ENCODE results near the gene RNF123.

GRCh38 chr3:49714728-49715550, 25.6 kb downstream of the RNF123 start:
- TF ChIP-seq CTCF (IDR thresholded peaks at IDR 0.05) (no peak), RCOR1 (IDR thresholded peaks at IDR 0.05; ENCODE audit: low read length) (no peak), GABPA (IDR thresholded peaks at IDR 0.05; ENCODE audit: low read depth) (no peak), TEAD4 (IDR thresholded peaks at IDR 0.05; ENCODE audit: borderline replicate concordance, insufficient read depth) (no peak), YY1 (IDR thresholded peaks at IDR 0.05; ENCODE audit: low read depth) (no peak), EZH2phosphoT487 (IDR thresholded peaks at IDR 0.05; ENCODE audit: borderline replicate concordance, low read depth) (no peak), CHD2 (IDR thresholded peaks at IDR 0.05; ENCODE audit: low read length, partially characterized antibody) (no peak), ELF1 (IDR thresholded peaks at IDR 0.05) (no peak), REST (IDR thresholded peaks at IDR 0.05; ENCODE audit: low read depth, low read length) (no peak), POLR2AphosphoS5 (IDR thresholded peaks at IDR 0.05; ENCODE audit: low read depth, low read length) (no peak), USF1 (IDR thresholded peaks at IDR 0.05; ENCODE audit: borderline replicate concordance, low read depth) (no peak), MXI1 (IDR thresholded peaks at IDR 0.05; ENCODE audit: low read depth, low read length) (no peak)

All from SK-N-SH (cell line).